Liver (tissue), 9 donors: Measurements from ENCODE around the gene TXNIP. TPM values are rescaled to one million over a fixed set of nuclear protein-coding genes. Genes with fewer than 3 reads are reported as not detected.

Source experiments
- DNase-seq: peaks from one replicate; pipeline ENCODE4 v3.0.0-alpha.2; 2017; ENCODE audit warnings: low spot score
- H3K27ac ChIP-seq, 2 donors: one replicate each; pipeline ENCODE4 v1.7.0; 2013; ENCODE audit warnings: inconsistent platforms in 2 of 2, low read length in 2 of 2, control low read depth in 1 of 2, low read depth in 1 of 2, mild to moderate bottlenecking in 1 of 2
- H3K27me3 ChIP-seq, 4 donors: one replicate each; pipeline versions ENCODE4 v1.6.1 to v1.7.0; 2013; ENCODE audit warnings: low read length in 3 of 4, inconsistent platforms in 1 of 4, mild to moderate bottlenecking in 1 of 4, moderate library complexity in 1 of 4; ENCODE audit not compliant: control insufficient read depth in 4 of 4, insufficient read depth in 4 of 4
- H3K36me3 ChIP-seq, 4 donors: one replicate each; pipeline versions ENCODE4 v1.6.1 to v1.7.0; 2013; ENCODE audit warnings: low read length in 3 of 4, mild to moderate bottlenecking in 3 of 4, low read depth in 1 of 4, moderate library complexity in 1 of 4; ENCODE audit not compliant: control insufficient read depth in 4 of 4, insufficient read depth in 3 of 4
- H3K4me1 ChIP-seq, 4 donors: one replicate each; pipeline versions ENCODE4 v1.6.1 to v1.7.0; 2013; ENCODE audit warnings: low read length in 3 of 4, mild to moderate bottlenecking in 3 of 4, moderate library complexity in 1 of 4; ENCODE audit not compliant: control insufficient read depth in 4 of 4, insufficient read depth in 4 of 4
- H3K4me3 ChIP-seq, 3 donors: one replicate each; pipeline versions ENCODE4 v1.6.1 to v1.7.0; 2013; ENCODE audit warnings: low read length in 3 of 3, control low read depth in 1 of 3, low read depth in 1 of 3, mild to moderate bottlenecking in 1 of 3
- H3K9ac ChIP-seq, 2 donors: one replicate each; pipeline ENCODE4 v1.7.0; 2013; ENCODE audit warnings: low read length in 2 of 2, mild to moderate bottlenecking in 2 of 2, moderate library complexity in 2 of 2, control low read depth in 1 of 2, low read depth in 1 of 2
- H3K9me3 ChIP-seq, 4 donors: one replicate each; pipeline versions ENCODE4 v1.6.1 to v1.7.0; 2013; ENCODE audit warnings: low read length in 3 of 4; ENCODE audit not compliant: control insufficient read depth in 4 of 4
- ATF3 ChIP-seq: IDR thresholded peaks from 2 replicates; pipeline ENCODE4 v1.6.1; 2016; ENCODE audit warnings: antibody characterized with exemption
- CTCF ChIP-seq: fragments of 150-350 bp; IDR thresholded peaks from 2 replicates; pipeline ENCODE4 v1.5.1; 2017; ENCODE audit warnings: improper control_type of control experiment, low read depth, low read length; ENCODE audit not compliant: missing input control
- EGR1 ChIP-seq, 2 donors: IDR thresholded peaks; 2 replicates each; pipeline ENCODE4 v1.6.1; 2016 to 2018; ENCODE audit warnings: antibody characterized with exemption in 2 of 2, low read depth in 2 of 2
- FOXA1 ChIP-seq: IDR thresholded peaks from 2 replicates; pipeline ENCODE4 v1.6.1; 2016; ENCODE audit warnings: antibody characterized with exemption
- FOXA2 ChIP-seq: IDR thresholded peaks from 2 replicates; pipeline ENCODE4 v1.6.1; 2016; ENCODE audit warnings: antibody characterized with exemption
- GABPA ChIP-seq, 2 donors: IDR thresholded peaks in 1 of 2; conservative IDR thresholded peaks in 1 of 2; 2 replicates each; pipeline ENCODE4 v1.6.1; 2016; ENCODE audit warnings: antibody characterized with exemption in 2 of 2, mild to moderate bottlenecking in 1 of 2, moderate library complexity in 1 of 2
- HNF4A ChIP-seq, 2 donors: conservative IDR thresholded peaks; 2 replicates each; pipeline ENCODE4 v1.6.1; 2016; ENCODE audit warnings: antibody characterized with exemption in 2 of 2, mild to moderate bottlenecking in 2 of 2
- HNF4G ChIP-seq: IDR thresholded peaks from 2 replicates; pipeline ENCODE4 v1.6.1; 2016; ENCODE audit warnings: antibody characterized with exemption
- JUND ChIP-seq, 2 donors: IDR thresholded peaks; 2 replicates each; pipeline ENCODE4 v1.6.1; 2016; ENCODE audit warnings: antibody characterized with exemption in 2 of 2
- RAD21 ChIP-seq, 2 donors: IDR thresholded peaks; 2 replicates each; pipeline ENCODE4 v1.6.1; 2016; ENCODE audit warnings: antibody characterized with exemption in 2 of 2, mild to moderate bottlenecking in 2 of 2
- REST ChIP-seq: IDR thresholded peaks from 2 replicates; pipeline ENCODE4 v1.6.1; 2016; ENCODE audit warnings: antibody characterized with exemption, mild to moderate bottlenecking
- RXRA ChIP-seq, 2 donors: IDR thresholded peaks; 2 replicates each; pipeline ENCODE4 v1.6.1; 2017 to 2018; ENCODE audit warnings: antibody characterized with exemption in 2 of 2, mild to moderate bottlenecking in 1 of 2
- YY1 ChIP-seq: IDR thresholded peaks from 2 replicates; pipeline ENCODE4 v1.6.1; 2016; ENCODE audit warnings: antibody characterized with exemption, mild to moderate bottlenecking
- ZBTB33 ChIP-seq: IDR thresholded peaks from 2 replicates; pipeline ENCODE4 v1.6.1; 2016; ENCODE audit warnings: antibody characterized with exemption
- WGBS: extraction: QIAGEN DNeasy Blood & Tissue Kit; methylation state at CpG from one replicate; pipeline ENCODE4 v1.1.7; 2013; 5-methylcytosine and 5-hydroxymethylcytosine counted together
- polyA plus RNA-seq, 2 donors: library from polyadenylated mRNA; stranded (reverse) in 1 of 2; unstranded in 1 of 2; fragments of 200-250 nt in 1 of 2; fragments of >200 nt in 1 of 2; fragmentation: Nextera tagmentation in 1 of 2; extraction: Ambion mirVana in 1 of 2; gene quantifications; one replicate each; pipeline versions ENCODE4 v1.2.1 to v1.2.3, GENCODE V29; 2013 to 2015
- total RNA-seq, 2 donors: library from RNA; depleted of rRNA; stranded (reverse); fragments of >200 nt; gene quantifications; one replicate each; pipeline ENCODE4 v1.2.3, GENCODE V29; 2014
- donor health status: healthy.
- donor health status: healthy.
- donor health status: healthy.
- donor health status: healthy.
- donor health status: healthy.

The TXNIP gene
- total and polyA plus RNA-seq, 4 donors: 53.8 to 223 (median 92.0) TPM

DNA sequence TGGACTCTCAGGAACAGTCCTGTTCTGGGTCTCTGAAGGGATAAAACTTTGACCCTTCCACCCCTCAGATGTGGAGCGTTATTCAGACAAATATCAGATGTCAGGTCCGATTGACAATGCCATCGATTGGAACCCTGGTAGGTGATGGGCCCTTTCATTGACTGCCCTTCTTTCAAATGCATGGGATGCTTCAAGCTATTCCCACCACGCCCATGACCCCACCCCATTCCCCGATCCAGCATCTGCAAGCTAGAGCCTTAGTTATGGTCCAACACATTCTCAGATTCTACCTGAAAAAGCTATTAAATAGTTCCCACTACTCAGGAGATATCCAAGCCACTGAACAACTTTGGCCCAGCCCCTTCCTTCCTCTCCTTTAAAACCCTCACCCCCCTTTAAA lies 19.4 kb downstream of the TXNIP start:
- Histone ChIP-seq H3K27ac (no peak overlapping the region), H3K4me3 (no peak overlapping the region), H3K27me3 (no peaks in the 10 kb centered on the region), H3K9me3 (no peaks in the 10 kb centered on the region), H3K36me3 (peaks cover 0 to 8% (median 0%) of the 10 kb centered on the region in 4 donors), H3K4me1 (peaks cover 19 to 49% (median 29%) of the 10 kb centered on the region in 4 donors), H3K9ac (no peak overlapping the region)
- TF ChIP-seq REST: no peak
- no peak for TF ChIP-seq GABPA (IDR thresholded peaks at IDR 0.05 in 1 of 2, conservative IDR thresholded peaks at IDR 0.05 in 1 of 2)
- no peak for TF ChIP-seq ZBTB33
- no peak for TF ChIP-seq RAD21 (IDR thresholded peaks at IDR 0.05)
- TF ChIP-seq CTCF: no peak
- no peak for TF ChIP-seq EGR1 (IDR thresholded peaks at IDR 0.05; ENCODE audit: low read depth in 2 of 2)
- no peak for TF ChIP-seq JUND (IDR thresholded peaks at IDR 0.05)
- no peak for TF ChIP-seq FOXA1
- TF ChIP-seq FOXA2: no peak
- no peak for TF ChIP-seq ATF3
- no peak for TF ChIP-seq HNF4G
- no peak for TF ChIP-seq HNF4A (conservative IDR thresholded peaks at IDR 0.05)
- no peak for TF ChIP-seq YY1
- WGBS: 87% methylated on average over 5 of the region's 5 CpGs
- no peak for DNase-seq

DNA sequence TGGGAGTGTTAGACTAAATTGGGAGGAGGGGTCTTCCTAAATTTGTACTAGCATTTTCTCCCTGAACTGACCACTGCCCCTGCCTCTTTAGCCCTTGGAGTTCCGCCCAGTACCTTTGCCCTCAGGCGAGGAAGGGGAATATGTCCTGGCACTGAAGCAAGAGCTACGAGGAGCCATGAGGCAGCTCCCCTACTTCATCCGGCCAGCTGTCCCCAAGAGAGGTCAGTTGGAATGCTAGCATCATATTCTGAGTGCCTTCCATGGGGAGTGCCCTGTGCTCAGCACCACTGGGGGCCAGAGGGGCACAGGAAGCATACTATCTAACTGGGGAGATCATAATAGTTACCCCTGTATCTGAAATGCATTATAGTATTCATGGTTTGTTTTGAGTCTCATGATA lies 21.2 kb downstream of the TXNIP start:
- 51% methylated on average over 4 of the region's 4 CpGs for WGBS
- Histone ChIP-seq H3K4me1 (peaks cover 11 to 40% (median 21%) of the 10 kb centered on the region in 4 donors), H3K4me3 (no peak overlapping the region), H3K27me3 (no peaks in the 10 kb centered on the region), H3K9me3 (no peaks in the 10 kb centered on the region), H3K27ac (no peak overlapping the region), H3K36me3 (peaks cover 0 to 8% (median 0%) of the 10 kb centered on the region in 4 donors), H3K9ac (peak overlapping the region in 1 of 2 donors; percentile 17)
- no peak for DNase-seq
- TF ChIP-seq HNF4A (conservative IDR thresholded peaks at IDR 0.05) (peak; percentile 22 to 39), RXRA (IDR thresholded peaks at IDR 0.05) (peak in 1 of 2 donors; percentile 32), RAD21 (IDR thresholded peaks at IDR 0.05) (peak in 1 of 2 donors; percentile 8), HNF4G (no peak)
